ENCODE measurements around the gene SLC6A8.
"Not testable (repeated sequence)": the region's sequence is repeated elsewhere in the genome, so short reads cannot be mapped to it uniquely, and the experiment has no call there.

The SLC6A8 gene

DNA sequence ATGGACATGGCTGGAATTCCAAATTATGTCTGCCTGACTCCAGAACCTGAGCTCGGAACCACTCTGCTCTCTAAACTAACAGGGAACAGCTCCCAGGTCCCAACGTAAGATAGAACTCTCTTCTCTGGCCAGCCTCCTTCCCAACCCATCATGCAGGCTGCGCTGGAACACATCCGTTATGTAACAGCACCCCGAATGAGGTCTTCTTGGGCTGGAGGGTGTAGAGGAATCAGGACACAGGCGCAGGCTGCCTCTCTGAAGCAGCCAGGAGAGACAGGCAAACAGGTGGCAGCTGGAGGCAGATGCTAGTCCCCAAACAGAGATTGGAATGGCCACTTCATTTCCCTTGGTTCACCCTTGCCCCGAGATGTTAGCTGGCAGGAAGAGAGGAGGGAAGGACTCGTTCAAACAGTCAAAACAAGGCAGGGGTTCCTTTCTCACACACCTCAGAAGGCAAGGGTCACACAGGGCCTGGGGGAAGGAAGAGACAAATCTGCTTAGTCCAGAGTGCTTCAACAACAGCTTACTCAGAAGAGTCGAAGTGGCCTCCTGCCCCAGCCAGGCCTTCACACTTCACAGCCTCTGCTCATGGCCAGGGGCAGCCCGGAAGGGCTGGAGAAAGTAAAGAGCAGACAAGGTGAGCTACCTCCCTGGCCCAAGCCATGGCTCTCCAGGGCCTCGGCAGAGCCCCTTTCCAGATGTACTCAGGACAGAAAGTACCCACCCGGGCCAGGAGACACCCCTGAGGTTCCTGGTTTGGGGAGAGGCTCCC, 17.1 kb downstream of the SLC6A8 start:
- not testable (repeated sequence) for H3K9me3 Mint-ChIP-seq

GRCh38 chrX:153705403-153706060, 17.8 kb downstream of the SLC6A8 start:
- ATAC-seq (replicated peaks; ENCODE audit: extremely low read depth, poor library complexity, severe bottlenecking); H3K36me3 Mint-ChIP-seq (ENCODE audit: insufficient read depth); H3K9me3 Mint-ChIP-seq; H3K4me3 Mint-ChIP-seq; DNase-seq (ENCODE audit: low spot score in 2 of 2); H3K4me1 Mint-ChIP-seq; H3K27me3 Mint-ChIP-seq: not testable (repeated sequence)
- H3K27ac Mint-ChIP-seq (ENCODE audit: low read depth), result peak overlapping the region; percentile 41

More for the DNA sequence above, 17.1 kb downstream of the SLC6A8 start:
- not testable (repeated sequence) for H3K36me3 Mint-ChIP-seq (ENCODE audit: insufficient read depth); H3K4me3 Mint-ChIP-seq; DNase-seq (ENCODE audit: low spot score in 2 of 2); ATAC-seq (replicated peaks; ENCODE audit: extremely low read depth, poor library complexity, severe bottlenecking); H3K4me1 Mint-ChIP-seq; H3K27me3 Mint-ChIP-seq
- peak overlapping the region; percentile 41 for H3K27ac Mint-ChIP-seq (ENCODE audit: low read depth)

GRCh38 chrX:153706799-153707198, 19.1 kb downstream of the SLC6A8 start:
- Mint-ChIP-seq H3K27ac (ENCODE audit: low read depth) (peak overlapping the region; percentile 70), H3K27me3 (no peaks in the 10 kb centered on the region), H3K4me3 (no peak overlapping the region), H3K4me1 (peaks cover 7% of the 10 kb centered on the region), H3K36me3 (ENCODE audit: insufficient read depth) (peaks cover 14% of the 10 kb centered on the region), H3K9me3 (no peaks in the 10 kb centered on the region)
- DNase-seq (ENCODE audit: low spot score in 2 of 2) (no peak), ATAC-seq (replicated peaks; ENCODE audit: extremely low read depth, poor library complexity, severe bottlenecking) (no peak)

DNA sequence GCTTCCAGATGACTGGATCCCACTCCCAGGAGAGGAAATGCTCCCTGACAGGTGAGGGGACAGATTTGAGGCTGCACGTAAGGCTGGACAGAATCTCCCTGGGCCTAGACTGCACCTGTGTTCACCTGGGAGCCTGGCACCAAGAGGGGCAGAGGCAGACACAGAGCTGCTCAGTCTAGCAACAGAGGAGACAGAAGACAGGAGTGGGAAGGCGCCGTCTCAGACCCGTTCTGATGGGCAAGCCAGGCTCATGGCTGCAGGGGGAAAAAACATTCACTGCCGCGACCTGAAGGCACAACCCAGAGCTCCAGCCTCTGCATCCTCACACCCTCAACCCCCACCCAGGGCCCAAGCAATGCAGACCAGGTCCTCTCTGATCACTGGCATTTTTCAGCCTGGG, 19.7 kb downstream of the SLC6A8 start:
- Mint-ChIP-seq H3K4me1 (peaks cover 7% of the 10 kb centered on the region), H3K9me3 (no peaks in the 10 kb centered on the region), H3K36me3 (ENCODE audit: insufficient read depth) (peaks cover 16% of the 10 kb centered on the region), H3K27ac (ENCODE audit: low read depth) (peak overlapping the region; percentile 70), H3K4me3 (no peak overlapping the region), H3K27me3 (no peaks in the 10 kb centered on the region)
- ATAC-seq (replicated peaks; ENCODE audit: extremely low read depth, poor library complexity, severe bottlenecking) (no peak), DNase-seq (ENCODE audit: low spot score in 2 of 2) (no peak)

- Mint-ChIP-seq H3K36me3 (ENCODE audit: insufficient read depth) (peaks cover 18% of the 10 kb centered on the region), H3K9me3 (no peaks in the 10 kb centered on the region), H3K27ac (ENCODE audit: low read depth) (no peak overlapping the region), H3K4me3 (no peak overlapping the region), H3K27me3 (no peaks in the 10 kb centered on the region), H3K4me1 (peaks cover 9% of the 10 kb centered on the region)
- no peak for ATAC-seq (replicated peaks; ENCODE audit: extremely low read depth, poor library complexity, severe bottlenecking)
- DNase-seq (ENCODE audit: low spot score in 2 of 2), result no peak
These were observed 20.7 kb downstream of the SLC6A8 start for GRCh38 chrX:153708415-153708814.

DNA sequence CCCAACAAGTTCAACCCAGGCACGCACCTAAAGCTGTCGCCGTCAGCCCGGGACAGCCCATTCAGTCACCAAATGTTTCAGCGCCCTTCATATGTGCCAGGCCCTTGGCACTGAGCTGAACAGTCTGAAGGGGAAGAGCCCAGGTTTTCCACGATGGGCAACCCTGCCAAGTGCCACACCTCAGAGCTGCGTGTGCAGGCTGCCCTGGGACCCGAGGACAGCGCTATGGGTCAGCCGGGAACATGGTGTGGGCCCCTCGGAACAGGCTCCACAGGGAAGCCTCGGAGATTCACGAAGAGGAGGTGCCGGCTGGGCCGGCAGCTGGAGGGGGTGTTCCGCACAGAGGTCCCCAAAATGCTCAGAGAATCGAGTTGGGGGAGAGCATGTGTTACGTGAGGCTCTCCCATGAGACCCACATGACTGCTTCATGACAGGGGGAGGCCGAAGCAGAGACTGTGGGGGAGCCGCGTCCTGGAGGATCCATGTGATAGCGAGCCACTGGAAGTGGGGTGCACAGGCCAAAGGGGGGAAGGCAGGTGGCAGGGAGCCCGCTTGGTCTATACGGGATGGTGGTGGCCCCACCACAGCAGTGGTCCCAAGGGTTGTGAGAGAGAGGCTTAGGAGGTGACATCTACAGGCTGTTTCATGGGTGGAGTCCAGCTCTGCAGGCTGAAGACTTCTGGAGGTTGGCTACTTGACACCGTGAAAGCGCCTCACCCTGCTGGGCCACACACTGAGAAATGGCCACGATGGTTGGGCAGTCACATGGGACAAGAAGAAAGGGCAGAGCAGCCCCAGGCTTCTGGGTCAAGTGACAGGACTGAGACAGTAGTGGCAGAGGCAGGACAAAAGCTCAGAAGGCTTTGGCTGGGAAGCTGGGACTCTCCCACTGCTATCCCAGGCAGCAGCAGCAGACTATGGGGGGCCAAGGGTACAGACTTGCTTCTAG, 22.3 kb downstream of the SLC6A8 start:
- peaks cover 12% of the 10 kb centered on the region for H3K4me1 Mint-ChIP-seq
- ATAC-seq (replicated peaks; ENCODE audit: extremely low read depth, poor library complexity, severe bottlenecking), result no peak
- H3K27me3 Mint-ChIP-seq, result no peaks in the 10 kb centered on the region
- H3K36me3 Mint-ChIP-seq (ENCODE audit: insufficient read depth), result peaks cover 25% of the 10 kb centered on the region
- H3K27ac Mint-ChIP-seq (ENCODE audit: low read depth), result no peak overlapping the region
- no peak for DNase-seq (ENCODE audit: low spot score in 2 of 2)
- no peaks in the 10 kb centered on the region for H3K9me3 Mint-ChIP-seq
- H3K4me3 Mint-ChIP-seq, result no peak overlapping the region

- ATAC-seq (replicated peaks; ENCODE audit: extremely low read depth, poor library complexity, severe bottlenecking), result no peak
- Mint-ChIP-seq H3K27ac (ENCODE audit: low read depth) (no peak overlapping the region), H3K36me3 (ENCODE audit: insufficient read depth) (peaks cover 43% of the 10 kb centered on the region)
These were observed 26.5 kb downstream of the SLC6A8 start for GRCh38 chrX:153714256-153714655.

GRCh38 chrX:153717445-153717844, 29.7 kb downstream of the SLC6A8 start:
- Mint-ChIP-seq H3K27ac (ENCODE audit: low read depth) (no peak overlapping the region), H3K4me1 (peaks cover 17% of the 10 kb centered on the region), H3K36me3 (ENCODE audit: insufficient read depth) (peaks cover 46% of the 10 kb centered on the region), H3K27me3 (no peaks in the 10 kb centered on the region), H3K9me3 (no peaks in the 10 kb centered on the region), H3K4me3 (no peak overlapping the region)
- ATAC-seq (replicated peaks; ENCODE audit: extremely low read depth, poor library complexity, severe bottlenecking) (no peak), DNase-seq (ENCODE audit: low spot score in 2 of 2) (no peak)

More at GRCh38 chrX:153714256-153714655, 26.5 kb downstream of the SLC6A8 start:
- no peak for DNase-seq (ENCODE audit: low spot score in 2 of 2)
- H3K9me3 Mint-ChIP-seq, result no peaks in the 10 kb centered on the region
- H3K4me1 Mint-ChIP-seq, result peaks cover 9% of the 10 kb centered on the region
- H3K27me3 Mint-ChIP-seq, result no peaks in the 10 kb centered on the region
- H3K4me3 Mint-ChIP-seq, result no peak overlapping the region

GRCh38 chrX:153719238-153719637, 31.5 kb downstream of the SLC6A8 start:
- Mint-ChIP-seq H3K36me3 (ENCODE audit: insufficient read depth) (peaks cover 40% of the 10 kb centered on the region), H3K27ac (ENCODE audit: low read depth) (no peak overlapping the region), H3K4me3 (no peak overlapping the region), H3K4me1 (peaks cover 18% of the 10 kb centered on the region), H3K27me3 (no peaks in the 10 kb centered on the region), H3K9me3 (no peaks in the 10 kb centered on the region)
- DNase-seq (ENCODE audit: low spot score in 2 of 2), result no peak
- no peak for ATAC-seq (replicated peaks; ENCODE audit: extremely low read depth, poor library complexity, severe bottlenecking)

- Mint-ChIP-seq H3K27me3 (no peaks in the 10 kb centered on the region), H3K4me3 (no peak overlapping the region), H3K27ac (ENCODE audit: low read depth) (no peak overlapping the region), H3K36me3 (ENCODE audit: insufficient read depth) (peaks cover 41% of the 10 kb centered on the region), H3K9me3 (no peaks in the 10 kb centered on the region), H3K4me1 (peaks cover 18% of the 10 kb centered on the region)
- DNase-seq (ENCODE audit: low spot score in 2 of 2) (no peak), ATAC-seq (replicated peaks; ENCODE audit: extremely low read depth, poor library complexity, severe bottlenecking) (no peak)
These were observed 32.0 kb downstream of the SLC6A8 start for GRCh38 chrX:153719701-153720100.

GRCh38 chrX:153722704-153723350, 35.1 kb downstream of the SLC6A8 start:
- DNase-seq (ENCODE audit: low spot score in 2 of 2) (no peak), ATAC-seq (replicated peaks; ENCODE audit: extremely low read depth, poor library complexity, severe bottlenecking) (no peak)
- H3K36me3 Mint-ChIP-seq (ENCODE audit: insufficient read depth), result peaks cover 37% of the 10 kb centered on the region
- no peaks in the 10 kb centered on the region for H3K27me3 Mint-ChIP-seq
- peak overlapping the region; percentile 80 for H3K4me3 Mint-ChIP-seq
- H3K27ac Mint-ChIP-seq (ENCODE audit: low read depth), result peak overlapping the region; percentile 51
- H3K9me3 Mint-ChIP-seq, result no peaks in the 10 kb centered on the region
- H3K4me1 Mint-ChIP-seq, result peaks cover 18% of the 10 kb centered on the region
